GM23338 (cell line): ENCODE measurements around the gene MAFF. TPM values are rescaled to one million over a fixed set of nuclear protein-coding genes. Genes with fewer than 3 reads are reported as not detected.

Experiments used
- ATAC-seq: fragments of 200-7000 bp; cut with Tn5 transposase; 3 replicates; pipeline ENCODE4 v1.9.1; 2020
- DNase-seq: peaks from one replicate; pipeline ENCODE4 v3.0.0-alpha.2; 2015; ENCODE audit warnings: low spot score
- H2AFZ ChIP-seq: fragments of 200-600 bp; sonication (generic); 2 replicates; pipeline ENCODE4 v1.8.0; 2016; ENCODE audit warnings: antibody characterized with exemption, mild to moderate bottlenecking, moderate library complexity
- H3F3A ChIP-seq: fragments of 200-600 bp; sonication (generic); replicated peaks from 2 replicates; pipeline ENCODE4 v1.8.0; 2017; ENCODE audit warnings: antibody characterized with exemption, mixed run types, low read depth
- H3K27ac ChIP-seq: fragments of 200-600 bp; sonication (generic); 2 replicates; pipeline ENCODE4 v1.6.1; 2016; ENCODE audit warnings: low read depth
- H3K27me3 ChIP-seq: fragments of 200-600 bp; sonication (generic); 2 replicates; pipeline ENCODE4 v1.8.0; 2016; ENCODE audit warnings: mild to moderate bottlenecking, mixed run types, moderate library complexity; ENCODE audit not compliant: insufficient read depth
- H3K36me3 ChIP-seq: fragments of 200-600 bp; sonication (generic); 2 replicates; pipeline ENCODE4 v1.8.0; 2016; ENCODE audit warnings: mild to moderate bottlenecking; ENCODE audit not compliant: insufficient read depth
- H3K4me1 ChIP-seq: fragments of 200-600 bp; sonication (generic); 2 replicates; pipeline ENCODE4 v1.8.0; 2016; ENCODE audit warnings: mild to moderate bottlenecking, moderate library complexity; ENCODE audit not compliant: insufficient read depth
- H3K4me2 ChIP-seq: fragments of 200-600 bp; sonication (generic); 2 replicates; pipeline ENCODE4 v1.7.1; 2017; ENCODE audit warnings: mixed run types
- H3K4me3 ChIP-seq: fragments of 200-600 bp; sonication (generic); 2 replicates; pipeline ENCODE4 v1.6.1; 2016; ENCODE audit warnings: mixed run types
- H3K79me2 ChIP-seq: fragments of 200-600 bp; sonication (generic); replicated peaks from 2 replicates; pipeline ENCODE4 v1.8.0; 2017; ENCODE audit warnings: mild to moderate bottlenecking; ENCODE audit not compliant: insufficient read depth
- H3K9me2 ChIP-seq: fragments of 200-600 bp; sonication (generic); 2 replicates; pipeline ENCODE4 v1.8.0; 2017; ENCODE audit not compliant: insufficient read depth
- H4K20me1 ChIP-seq: fragments of 200-600 bp; sonication (generic); replicated peaks from 2 replicates; pipeline ENCODE4 v1.8.0; 2017; ENCODE audit warnings: mild to moderate bottlenecking; ENCODE audit not compliant: insufficient read depth
- H3K27ac Mint-ChIP-seq: 2 replicates; pipeline ENCODE4 v1.8.0; 2020; ENCODE audit warnings: inconsistent platforms, mild to moderate bottlenecking, moderate library complexity, mixed read lengths
- H3K27me3 Mint-ChIP-seq: 3 replicates; pipeline ENCODE4 v1.8.0; 2022; ENCODE audit warnings: low read depth, mild to moderate bottlenecking, moderate library complexity, mixed read lengths, inconsistent platforms; ENCODE audit not compliant: insufficient read depth, poor library complexity
- H3K36me3 Mint-ChIP-seq: 3 replicates; pipeline ENCODE4 v1.8.0; 2021; ENCODE audit warnings: low read depth, mild to moderate bottlenecking, inconsistent platforms, moderate library complexity, mixed read lengths
- H3K4me1 Mint-ChIP-seq: 3 replicates; pipeline ENCODE4 v1.8.0; 2020; ENCODE audit warnings: mild to moderate bottlenecking, inconsistent platforms, mixed read lengths
- H3K4me3 Mint-ChIP-seq: 3 replicates; pipeline ENCODE4 v1.8.0; 2021; ENCODE audit warnings: moderate library complexity, mild to moderate bottlenecking, inconsistent platforms, mixed read lengths
- H3K9me3 Mint-ChIP-seq: 3 replicates; pipeline ENCODE4 v1.8.0; 2020; ENCODE audit warnings: moderate library complexity, mild to moderate bottlenecking, inconsistent platforms, mixed read lengths
- EZH2 ChIP-seq: fragments of 200-600 bp; sonication (generic); IDR thresholded peaks from one replicate; pipeline ENCODE4 v1.8.0; 2017; ENCODE audit warnings: antibody characterized with exemption, mild to moderate bottlenecking, low read depth; ENCODE audit not compliant: unreplicated experiment
- EZH2phosphoT487 ChIP-seq: fragments of 200-600 bp; sonication (generic); IDR thresholded peaks from one replicate; pipeline ENCODE4 v1.8.1; 2018; ENCODE audit warnings: antibody characterized with exemption; ENCODE audit not compliant: unreplicated experiment
- NANOG ChIP-seq: IDR thresholded peaks from 2 replicates; pipeline ENCODE4 v1.6.1; 2016; ENCODE audit warnings: antibody characterized with exemption, borderline replicate concordance
- POLR2AphosphoS5 ChIP-seq: IDR thresholded peaks from 2 replicates; pipeline ENCODE4 v1.6.1; 2016; ENCODE audit warnings: antibody characterized with exemption, low read depth
- REST ChIP-seq: IDR thresholded peaks from one replicate; pipeline ENCODE4 v1.6.1; 2018; ENCODE audit warnings: antibody characterized with exemption; ENCODE audit not compliant: unreplicated experiment
- STAT1 ChIP-seq: IDR thresholded peaks from one replicate; pipeline ENCODE4 v1.6.1; 2016; ENCODE audit warnings: antibody characterized with exemption; ENCODE audit not compliant: unreplicated experiment
- ZNF114 ChIP-seq: fragments of 250-450 bp; sonication (Bioruptor Pico); IDR thresholded peaks from 2 replicates; pipeline ENCODE4 v1.5.0; 2020; ENCODE audit warnings: mild to moderate bottlenecking, moderate library complexity
- ZNF331 ChIP-seq: fragments of 250-450 bp; sonication (Bioruptor Pico); IDR thresholded peaks from 2 replicates; pipeline ENCODE4 v1.5.0; 2020; ENCODE audit warnings: low read depth, mild to moderate bottlenecking, moderate library complexity
- polyA plus RNA-seq: library from polyadenylated mRNA; unstranded; fragments of >200 nt; fragmentation: Nextera tagmentation; extraction: Ambion mirVana; gene quantifications from 2 replicates; pipeline ENCODE4 v1.2.1, GENCODE V29; 2016
- total RNA-seq: library from RNA; depleted of rRNA; stranded (reverse); fragments of >200 nt; shearing (Covaris generic); gene quantifications from 2 replicates; pipeline ENCODE4 v1.2.3, GENCODE V29; 2014
- TF ChIP-seq, protein P1 (sequence below): fragments of 250-450 bp; sonication (Bioruptor Pico); IDR thresholded peaks from 2 replicates; pipeline ENCODE4 v1.5.0; 2020; ENCODE audit warnings: mild to moderate bottlenecking, moderate library complexity
- TF ChIP-seq, protein P2 (sequence below): IDR thresholded peaks from 2 replicates; pipeline ENCODE4 v1.6.1; 2016; ENCODE audit warnings: antibody characterized with exemption

MAFF gene
- total and polyA plus RNA-seq, 2 experiments from 2014 or later: 2.2 to 8.9 TPM

GRCh38 chr22:38205261-38206128, 3.7 kb downstream of the MAFF start:
- ATAC-seq (no peak), DNase-seq (no peak)
- Mint-ChIP-seq H3K4me3 (no peak overlapping the region), H3K4me1 (peaks cover 13% of the 10 kb centered on the region), H3K9me3 (no peaks in the 10 kb centered on the region; the same call in 2 of the 3 replicates), H3K36me3 (no peaks in the 10 kb centered on the region; the same call in 2 of the 3 replicates), H3K27me3 (peaks cover 16% of the 10 kb centered on the region), H3K27ac (no peak overlapping the region)
- no peak for TF ChIP-seq EZH2
- TF ChIP-seq EZH2phosphoT487: no peak
- TF ChIP-seq ZNF114 (CRISPR knock-in tag): no peak
- no peak for TF ChIP-seq STAT1
- no peak for TF ChIP-seq REST
- TF ChIP-seq NANOG: no peak
- TF ChIP-seq, protein P1, sequence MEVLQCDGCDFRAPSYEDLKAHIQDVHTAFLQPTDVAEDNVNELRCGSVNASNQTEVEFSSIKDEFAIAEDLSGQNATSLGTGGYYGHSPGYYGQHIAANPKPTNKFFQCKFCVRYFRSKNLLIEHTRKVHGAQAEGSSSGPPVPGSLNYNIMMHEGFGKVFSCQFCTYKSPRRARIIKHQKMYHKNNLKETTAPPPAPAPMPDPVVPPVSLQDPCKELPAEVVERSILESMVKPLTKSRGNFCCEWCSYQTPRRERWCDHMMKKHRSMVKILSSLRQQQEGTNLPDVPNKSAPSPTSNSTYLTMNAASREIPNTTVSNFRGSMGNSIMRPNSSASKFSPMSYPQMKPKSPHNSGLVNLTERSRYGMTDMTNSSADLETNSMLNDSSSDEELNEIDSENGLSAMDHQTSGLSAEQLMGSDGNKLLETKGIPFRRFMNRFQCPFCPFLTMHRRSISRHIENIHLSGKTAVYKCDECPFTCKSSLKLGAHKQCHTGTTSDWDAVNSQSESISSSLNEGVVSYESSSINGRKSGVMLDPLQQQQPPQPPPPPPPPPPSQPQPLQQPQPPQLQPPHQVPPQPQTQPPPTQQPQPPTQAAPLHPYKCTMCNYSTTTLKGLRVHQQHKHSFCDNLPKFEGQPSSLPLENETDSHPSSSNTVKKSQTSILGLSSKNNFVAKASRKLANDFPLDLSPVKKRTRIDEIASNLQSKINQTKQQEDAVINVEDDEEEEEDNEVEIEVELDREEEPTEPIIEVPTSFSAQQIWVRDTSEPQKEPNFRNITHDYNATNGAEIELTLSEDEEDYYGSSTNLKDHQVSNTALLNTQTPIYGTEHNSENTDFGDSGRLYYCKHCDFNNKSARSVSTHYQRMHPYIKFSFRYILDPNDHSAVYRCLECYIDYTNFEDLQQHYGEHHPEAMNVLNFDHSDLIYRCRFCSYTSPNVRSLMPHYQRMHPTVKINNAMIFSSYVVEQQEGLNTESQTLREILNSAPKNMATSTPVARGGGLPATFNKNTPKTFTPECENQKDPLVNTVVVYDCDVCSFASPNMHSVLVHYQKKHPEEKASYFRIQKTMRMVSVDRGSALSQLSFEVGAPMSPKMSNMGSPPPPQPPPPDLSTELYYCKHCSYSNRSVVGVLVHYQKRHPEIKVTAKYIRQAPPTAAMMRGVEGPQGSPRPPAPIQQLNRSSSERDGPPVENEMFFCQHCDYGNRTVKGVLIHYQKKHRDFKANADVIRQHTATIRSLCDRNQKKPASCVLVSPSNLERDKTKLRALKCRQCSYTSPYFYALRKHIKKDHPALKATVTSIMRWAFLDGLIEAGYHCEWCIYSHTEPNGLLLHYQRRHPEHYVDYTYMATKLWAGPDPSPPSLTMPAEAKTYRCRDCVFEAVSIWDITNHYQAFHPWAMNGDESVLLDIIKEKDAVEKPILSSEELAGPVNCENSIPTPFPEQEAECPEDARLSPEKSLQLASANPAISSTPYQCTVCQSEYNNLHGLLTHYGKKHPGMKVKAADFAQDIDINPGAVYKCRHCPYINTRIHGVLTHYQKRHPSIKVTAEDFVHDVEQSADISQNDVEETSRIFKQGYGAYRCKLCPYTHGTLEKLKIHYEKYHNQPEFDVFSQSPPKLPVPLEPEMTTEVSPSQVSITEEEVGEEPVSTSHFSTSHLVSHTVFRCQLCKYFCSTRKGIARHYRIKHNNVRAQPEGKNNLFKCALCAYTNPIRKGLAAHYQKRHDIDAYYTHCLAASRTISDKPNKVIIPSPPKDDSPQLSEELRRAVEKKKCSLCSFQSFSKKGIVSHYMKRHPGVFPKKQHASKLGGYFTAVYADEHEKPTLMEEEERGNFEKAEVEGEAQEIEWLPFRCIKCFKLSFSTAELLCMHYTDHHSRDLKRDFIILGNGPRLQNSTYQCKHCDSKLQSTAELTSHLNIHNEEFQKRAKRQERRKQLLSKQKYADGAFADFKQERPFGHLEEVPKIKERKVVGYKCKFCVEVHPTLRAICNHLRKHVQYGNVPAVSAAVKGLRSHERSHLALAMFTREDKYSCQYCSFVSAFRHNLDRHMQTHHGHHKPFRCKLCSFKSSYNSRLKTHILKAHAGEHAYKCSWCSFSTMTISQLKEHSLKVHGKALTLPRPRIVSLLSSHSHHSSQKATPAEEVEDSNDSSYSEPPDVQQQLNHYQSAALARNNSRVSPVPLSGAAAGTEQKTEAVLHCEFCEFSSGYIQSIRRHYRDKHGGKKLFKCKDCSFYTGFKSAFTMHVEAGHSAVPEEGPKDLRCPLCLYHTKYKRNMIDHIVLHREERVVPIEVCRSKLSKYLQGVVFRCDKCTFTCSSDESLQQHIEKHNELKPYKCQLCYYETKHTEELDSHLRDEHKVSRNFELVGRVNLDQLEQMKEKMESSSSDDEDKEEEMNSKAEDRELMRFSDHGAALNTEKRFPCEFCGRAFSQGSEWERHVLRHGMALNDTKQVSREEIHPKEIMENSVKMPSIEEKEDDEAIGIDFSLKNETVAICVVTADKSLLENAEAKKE: no peak
- TF ChIP-seq, protein P2, sequence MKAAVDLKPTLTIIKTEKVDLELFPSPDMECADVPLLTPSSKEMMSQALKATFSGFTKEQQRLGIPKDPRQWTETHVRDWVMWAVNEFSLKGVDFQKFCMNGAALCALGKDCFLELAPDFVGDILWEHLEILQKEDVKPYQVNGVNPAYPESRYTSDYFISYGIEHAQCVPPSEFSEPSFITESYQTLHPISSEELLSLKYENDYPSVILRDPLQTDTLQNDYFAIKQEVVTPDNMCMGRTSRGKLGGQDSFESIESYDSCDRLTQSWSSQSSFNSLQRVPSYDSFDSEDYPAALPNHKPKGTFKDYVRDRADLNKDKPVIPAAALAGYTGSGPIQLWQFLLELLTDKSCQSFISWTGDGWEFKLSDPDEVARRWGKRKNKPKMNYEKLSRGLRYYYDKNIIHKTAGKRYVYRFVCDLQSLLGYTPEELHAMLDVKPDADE: no peak
- no peak for TF ChIP-seq ZNF331 (CRISPR knock-in tag)
- TF ChIP-seq POLR2AphosphoS5: no peak
- no peak overlapping the region for H3K27ac ChIP-seq
- H3K9me2 ChIP-seq: no peaks in the 10 kb centered on the region
- 0 out of 2 replicates have a peak, but pooled peaks cover 5% of the 10 kb centered on the region for H3K79me2 ChIP-seq
- H3F3A ChIP-seq: 0 out of 2 replicates have a peak, but pooled peaks cover 12% of the 10 kb centered on the region
- H4K20me1 ChIP-seq: peaks cover 8% of the 10 kb centered on the region; the same call in 1 of the 2 replicates
- peaks cover 4% of the 10 kb centered on the region for H3K4me1 ChIP-seq
- H3K27me3 ChIP-seq: peaks cover 16% of the 10 kb centered on the region
- H3K4me3 ChIP-seq: no peak overlapping the region
- H2AFZ ChIP-seq: no peak overlapping the region
- H3K4me2 ChIP-seq: no peak overlapping the region
- no peaks in the 10 kb centered on the region for H3K36me3 ChIP-seq
